Glutamatergic neuron (in vitro differentiated cells): ENCODE results near the gene UCP2. TPM values are rescaled to one million over a fixed set of nuclear protein-coding genes. Genes with fewer than 3 reads are reported as not detected.

Experiments used
- DNase-seq: peaks from one replicate; pipeline ENCODE4 v3.0.0; 2022
- H3K27ac Mint-ChIP-seq: one replicate; pipeline ENCODE4 v1.8.0; 2020; ENCODE audit warnings: mild to moderate bottlenecking, mixed read lengths, inconsistent platforms; ENCODE audit not compliant: unreplicated experiment
- H3K27me3 Mint-ChIP-seq: one replicate; pipeline ENCODE4 v1.8.0; 2020; ENCODE audit warnings: mild to moderate bottlenecking, moderate library complexity, mixed read lengths, inconsistent platforms; ENCODE audit not compliant: unreplicated experiment
- H3K36me3 Mint-ChIP-seq: one replicate; pipeline ENCODE4 v1.8.0; 2020; ENCODE audit warnings: mild to moderate bottlenecking, mixed read lengths, inconsistent platforms; ENCODE audit not compliant: unreplicated experiment
- H3K4me1 Mint-ChIP-seq: one replicate; pipeline ENCODE4 v1.8.0; 2020; ENCODE audit warnings: mild to moderate bottlenecking, low read depth, mixed read lengths, inconsistent platforms; ENCODE audit not compliant: unreplicated experiment
- H3K4me3 Mint-ChIP-seq: one replicate; pipeline ENCODE4 v1.8.0; 2020; ENCODE audit warnings: mild to moderate bottlenecking, mixed read lengths, inconsistent platforms; ENCODE audit not compliant: unreplicated experiment
- H3K9me3 Mint-ChIP-seq: one replicate; pipeline ENCODE4 v1.8.0; 2020; ENCODE audit warnings: mild to moderate bottlenecking, moderate library complexity, mixed read lengths, inconsistent platforms; ENCODE audit not compliant: unreplicated experiment
- total RNA-seq: library from RNA; stranded (reverse); fragmentation: NEBNext Ultra II Directional; extraction: Animal tissue kit (Norgen Biotek cat#: 25700); gene quantifications from one replicate; pipeline ENCODE4 v1.2.1, GENCODE V29; 2021; ENCODE audit not compliant: unreplicated experiment
- TF ChIP-seq, protein P1 (sequence below): fragments of 200-600 bp; sonication (generic); IDR thresholded peaks from one replicate; pipeline ENCODE4 v1.5.0; 2021; ENCODE audit not compliant: partially characterized antibody, unreplicated experiment

UCP2 gene
- total RNA-seq, 1 donor from 2014 or later: 91.1 TPM

- TF ChIP-seq, protein P1, sequence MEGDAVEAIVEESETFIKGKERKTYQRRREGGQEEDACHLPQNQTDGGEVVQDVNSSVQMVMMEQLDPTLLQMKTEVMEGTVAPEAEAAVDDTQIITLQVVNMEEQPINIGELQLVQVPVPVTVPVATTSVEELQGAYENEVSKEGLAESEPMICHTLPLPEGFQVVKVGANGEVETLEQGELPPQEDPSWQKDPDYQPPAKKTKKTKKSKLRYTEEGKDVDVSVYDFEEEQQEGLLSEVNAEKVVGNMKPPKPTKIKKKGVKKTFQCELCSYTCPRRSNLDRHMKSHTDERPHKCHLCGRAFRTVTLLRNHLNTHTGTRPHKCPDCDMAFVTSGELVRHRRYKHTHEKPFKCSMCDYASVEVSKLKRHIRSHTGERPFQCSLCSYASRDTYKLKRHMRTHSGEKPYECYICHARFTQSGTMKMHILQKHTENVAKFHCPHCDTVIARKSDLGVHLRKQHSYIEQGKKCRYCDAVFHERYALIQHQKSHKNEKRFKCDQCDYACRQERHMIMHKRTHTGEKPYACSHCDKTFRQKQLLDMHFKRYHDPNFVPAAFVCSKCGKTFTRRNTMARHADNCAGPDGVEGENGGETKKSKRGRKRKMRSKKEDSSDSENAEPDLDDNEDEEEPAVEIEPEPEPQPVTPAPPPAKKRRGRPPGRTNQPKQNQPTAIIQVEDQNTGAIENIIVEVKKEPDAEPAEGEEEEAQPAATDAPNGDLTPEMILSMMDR: no peak
- Mint-ChIP-seq H3K9me3 (peaks cover 6% of the 10 kb centered on the region), H3K36me3 (peaks cover 7% of the 10 kb centered on the region), H3K27ac (no peak overlapping the region), H3K4me1 (peaks cover under 1% of the 10 kb centered on the region), H3K27me3 (peaks cover 1% of the 10 kb centered on the region), H3K4me3 (no peak overlapping the region)
- no peak for DNase-seq
These were observed 32.2 kb upstream of the UCP2 start for GRCh38 chr11:74014880-74015279.

DNA sequence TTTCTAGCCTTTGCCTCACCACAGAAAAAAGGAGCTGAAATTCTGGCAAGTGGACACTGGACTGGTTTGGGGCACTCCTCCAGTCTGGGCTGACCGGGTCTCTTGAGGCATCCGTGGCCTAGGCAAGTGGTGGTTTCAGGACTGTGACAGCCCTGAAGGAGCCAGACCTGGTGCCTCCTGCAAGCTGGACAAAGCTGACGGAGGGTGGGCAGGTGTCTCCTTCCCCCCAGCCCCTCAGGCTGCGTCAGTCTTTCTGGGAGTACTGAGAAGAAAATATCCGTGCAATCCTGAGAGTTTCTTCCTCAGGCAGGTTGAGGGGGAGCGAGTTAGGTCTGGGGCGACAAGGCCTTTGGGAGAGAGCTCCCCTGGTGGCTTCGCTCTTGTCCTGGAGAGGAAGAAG lies 30.5 kb upstream of the UCP2 start:
- Mint-ChIP-seq H3K4me1 (peaks cover 3% of the 10 kb centered on the region), H3K9me3 (peaks cover 6% of the 10 kb centered on the region), H3K27me3 (peaks cover 1% of the 10 kb centered on the region), H3K36me3 (peaks cover 7% of the 10 kb centered on the region), H3K4me3 (no peak overlapping the region), H3K27ac (no peak overlapping the region)
- no peak for DNase-seq
- TF ChIP-seq, protein P1: no peak

GRCh38 chr11:74012074-74012809 lies 29.6 kb upstream of the UCP2 start:
- Mint-ChIP-seq H3K4me3 (no peak overlapping the region), H3K4me1 (peaks cover 3% of the 10 kb centered on the region), H3K27ac (no peak overlapping the region), H3K36me3 (peaks cover 7% of the 10 kb centered on the region), H3K9me3 (peaks cover 6% of the 10 kb centered on the region), H3K27me3 (peaks cover 1% of the 10 kb centered on the region)
- TF ChIP-seq, protein P1: no peak
- no peak for DNase-seq

- Mint-ChIP-seq H3K27ac (no peak overlapping the region), H3K4me3 (no peak overlapping the region), H3K27me3 (no peaks in the 10 kb centered on the region), H3K4me1 (peaks cover 3% of the 10 kb centered on the region), H3K36me3 (peaks cover under 1% of the 10 kb centered on the region), H3K9me3 (peaks cover 6% of the 10 kb centered on the region)
- no peak for DNase-seq
- TF ChIP-seq, protein P1: no peak
These were observed 28.9 kb upstream of the UCP2 start for GRCh38 chr11:74011360-74012073.
